T-cell (primary cell): ENCODE results near the gene CEP89. TPM values are rescaled to one million over a fixed set of nuclear protein-coding genes. Genes with fewer than 3 reads are reported as not detected.

Experiments
- ATAC-seq, 4 experiments: fragments of 200-7000 bp in 3 of 4; fragments of 150-1000 bp in 1 of 4; cut with Tn5 transposase; replicated peaks in 1 of 4; 1 replicate in 3 of 4; 2 replicates in 1 of 4; pipeline ENCODE4 v1.10.0; 2021; ENCODE audit warnings: moderate library complexity in 3 of 4, mild to moderate bottlenecking in 2 of 4, moderate number of reproducible peaks in 1 of 4
- CTCF ChIA-PET, 2 donors: fragments of 300-600 bp; sonication (Branson Sonifier 250); formaldehyde crosslinking; loops; one replicate each; lab custom pipeline; 2022; ENCODE audit warnings: antibody characterized with exemption in 2 of 2; lab: Charles Lee
- POLR2A ChIA-PET, 2 donors: fragments of 300-600 bp; sonication (Branson Sonifier 250); formaldehyde crosslinking; loops; one replicate each; lab custom pipeline; 2022; ENCODE audit warnings: antibody characterized with exemption in 2 of 2; lab: Charles Lee
- DNase-seq, 35 experiments: peaks; one replicate each; pipeline versions ENCODE4 v3.0.0 to v3.0.0-alpha.2; 2013 to 2023
- H3K27ac ChIP-seq: one replicate; pipeline ENCODE4 v1.5.1; 2013; ENCODE audit warnings: low read length
- H3K27me3 ChIP-seq, 2 experiments: replicated peaks in 1 of 2; 1 replicate in 1 of 2; 2 replicates in 1 of 2; pipeline versions ENCODE4 v1.6.1 to v1.7.0; 2013; ENCODE audit warnings: low read length in 1 of 2, mixed read lengths in 1 of 2; ENCODE audit not compliant: control insufficient read depth in 2 of 2, insufficient read depth in 2 of 2; ENCODE audit errors: extremely low read depth in 1 of 2
- H3K36me3 ChIP-seq, 2 donors: 1 replicate in 1 of 2; 2 replicates in 1 of 2; pipeline versions ENCODE4 v1.6.1 to v1.7.0; 2013; ENCODE audit warnings: low read length in 1 of 2; ENCODE audit not compliant: control insufficient read depth in 2 of 2, insufficient read depth in 1 of 2; ENCODE audit errors: extremely low read depth in 1 of 2
- H3K4me1 ChIP-seq, 2 experiments: 1 replicate in 1 of 2; 2 replicates in 1 of 2; pipeline versions ENCODE4 v1.6.1 to v1.7.0; 2013; ENCODE audit warnings: low read length in 2 of 2, mixed read lengths in 1 of 2; ENCODE audit not compliant: insufficient read depth in 2 of 2, control insufficient read depth in 1 of 2; ENCODE audit errors: extremely low read depth in 1 of 2
- H3K4me3 ChIP-seq, 2 donors: 1 replicate in 1 of 2; 2 replicates in 1 of 2; pipeline versions ENCODE4 v1.5.1 to v1.7.0; 2013; ENCODE audit warnings: mild to moderate bottlenecking in 2 of 2, low read length in 1 of 2, moderate library complexity in 1 of 2; ENCODE audit not compliant: control insufficient read depth in 1 of 2; ENCODE audit errors: extremely low read depth in 1 of 2
- H3K9me3 ChIP-seq: 2 replicates; pipeline ENCODE4 v1.7.0; 2013
- H3K27ac Mint-ChIP-seq, 2 donors: one replicate each; pipeline ENCODE4 v1.8.0; 2020 to 2021; ENCODE audit warnings: mild to moderate bottlenecking in 2 of 2, mixed read lengths in 2 of 2
- H3K27me3 Mint-ChIP-seq, 2 donors: one replicate each; pipeline ENCODE4 v1.8.0; 2021 to 2022; ENCODE audit warnings: mixed read lengths in 2 of 2
- H3K36me3 Mint-ChIP-seq: one replicate; pipeline ENCODE4 v1.8.0; 2021; ENCODE audit warnings: mixed read lengths
- H3K4me1 Mint-ChIP-seq, 3 donors: one replicate each; pipeline ENCODE4 v1.8.0; 2020 to 2022; ENCODE audit warnings: mixed read lengths in 3 of 3, mild to moderate bottlenecking in 1 of 3
- H3K4me3 Mint-ChIP-seq, 3 donors: one replicate each; pipeline ENCODE4 v1.8.0; 2020 to 2022; ENCODE audit warnings: mild to moderate bottlenecking in 3 of 3, mixed read lengths in 3 of 3, moderate library complexity in 3 of 3
- H3K9me3 Mint-ChIP-seq, 3 donors: one replicate each; pipeline ENCODE4 v1.8.0; 2020 to 2022; ENCODE audit warnings: mixed read lengths in 3 of 3
- WGBS: methylation state at CpG from one replicate; pipeline ENCODE4 v1.1.5; 2013; ENCODE audit warnings: missing lambda C conversion rate; ENCODE audit not compliant: insufficient coverage; 5-methylcytosine and 5-hydroxymethylcytosine counted together
- total RNA-seq, 35 experiments: library from RNA in 6 of 35; stranded (reverse) in 6 of 35; fragments of 120-200 nt in 1 of 35; gene quantifications; one replicate each; pipeline versions ENCODE4 v1.2.1 to v1.2.4 and lab custom pipeline; 2013 to 2026

The CEP89 gene
- total RNA-seq, 5 donors from 2014 or later (not counting 1 experiment from before 2014, with no cell fraction given) = 8.1 to 19.9 (median 16.6) TPM

GRCh38 chr19:32896516-32897214 is 75.1 kb downstream of the CEP89 start:
- peaks cover 0 to 5% of the 10 kb centered on the region in 2 donors for H3K36me3 ChIP-seq
- CTCF ChIA-PET = no interaction called here

GRCh38 chr19:32895384-32895783 is 76.4 kb downstream of the CEP89 start:
- no peak overlapping the region for H3K27ac Mint-ChIP-seq

More at GRCh38 chr19:32896516-32897214, 75.1 kb downstream of the CEP89 start:
- Histone ChIP-seq H3K4me1 (no peaks in the 10 kb centered on the region), H3K27me3 (no peaks in the 10 kb centered on the region), H3K4me3 (no peak overlapping the region), H3K9me3 (peaks cover 2% of the 10 kb centered on the region), H3K27ac (no peak overlapping the region)
- no peak overlapping the region for H3K27ac Mint-ChIP-seq
- H3K27me3 Mint-ChIP-seq = no peaks in the 10 kb centered on the region
- no peak overlapping the region for H3K4me3 Mint-ChIP-seq
- DNase-seq (no peak), ATAC-seq (no peak)
- POLR2A ChIA-PET = no interaction called here
- H3K9me3 Mint-ChIP-seq = peaks cover 5 to 23% (median 17%) of the 10 kb centered on the region in 3 donors
- WGBS = no CpG with 5 or more reads among the region's 1 CpG
- peaks cover 0 to 9% (median 3%) of the 10 kb centered on the region in 3 donors for H3K4me1 Mint-ChIP-seq
- H3K36me3 Mint-ChIP-seq = peaks cover 67% of the 10 kb centered on the region

GRCh38 chr19:32891609-32892008 is 80.1 kb downstream of the CEP89 start:
- POLR2A ChIA-PET = no interaction called here

More at GRCh38 chr19:32895384-32895783, 76.4 kb downstream of the CEP89 start:
- H3K4me3 ChIP-seq = no peak overlapping the region
- peaks cover 69% of the 10 kb centered on the region for H3K36me3 Mint-ChIP-seq
- peaks cover 11 to 28% (median 21%) of the 10 kb centered on the region in 3 donors for H3K9me3 Mint-ChIP-seq
- no peaks in the 10 kb centered on the region for H3K4me1 ChIP-seq
- H3K27me3 Mint-ChIP-seq = no peaks in the 10 kb centered on the region
- H3K27ac ChIP-seq = no peak overlapping the region
- no peaks in the 10 kb centered on the region for H3K27me3 ChIP-seq
- ATAC-seq (no peak), DNase-seq (no peak)
- ChIA-PET CTCF (no interaction called here), POLR2A (no interaction called here)
- H3K4me1 Mint-ChIP-seq = peaks cover 0 to 9% (median 3%) of the 10 kb centered on the region in 3 donors
- H3K9me3 ChIP-seq = peaks cover 2% of the 10 kb centered on the region
- WGBS = no CpG with 5 or more reads among the region's 3 CpGs
- no peak overlapping the region for H3K4me3 Mint-ChIP-seq
- peaks cover 0 to 5% of the 10 kb centered on the region in 2 donors for H3K36me3 ChIP-seq

GRCh38 chr19:32890841-32891240 is 80.9 kb downstream of the CEP89 start:
- no peaks in the 10 kb centered on the region for H3K27me3 ChIP-seq
- H3K36me3 Mint-ChIP-seq = peaks cover 64% of the 10 kb centered on the region
- H3K9me3 ChIP-seq = peaks cover 2% of the 10 kb centered on the region
- no peaks in the 10 kb centered on the region for H3K4me1 Mint-ChIP-seq
- ATAC-seq (no peak), DNase-seq (no peak)
- no peak overlapping the region for H3K27ac ChIP-seq
- H3K4me3 Mint-ChIP-seq = no peak overlapping the region
- POLR2A ChIA-PET = no interaction called here
- CTCF ChIA-PET = no interaction called here
- peaks cover 0 to 3% of the 10 kb centered on the region in 2 donors for H3K36me3 ChIP-seq
- H3K27ac Mint-ChIP-seq = no peak overlapping the region
- WGBS = 96% methylated on average over 8 of the region's 10 CpGs
- peaks cover 11 to 28% (median 21%) of the 10 kb centered on the region in 3 donors for H3K9me3 Mint-ChIP-seq
- no peaks in the 10 kb centered on the region for H3K27me3 Mint-ChIP-seq
- no peak overlapping the region for H3K4me3 ChIP-seq
- H3K4me1 ChIP-seq = no peaks in the 10 kb centered on the region

More at GRCh38 chr19:32891609-32892008, 80.1 kb downstream of the CEP89 start:
- ATAC-seq (no peak), DNase-seq (no peak)
- Mint-ChIP-seq H3K4me1 (peaks cover 0 to 2% (median under 1%) of the 10 kb centered on the region in 3 donors), H3K36me3 (peaks cover 63% of the 10 kb centered on the region), H3K4me3 (no peak overlapping the region), H3K27ac (no peak overlapping the region), H3K9me3 (peaks cover 11 to 28% (median 21%) of the 10 kb centered on the region in 3 donors), H3K27me3 (no peaks in the 10 kb centered on the region)
- H3K9me3 ChIP-seq = peaks cover 2% of the 10 kb centered on the region
- CTCF ChIA-PET = interaction anchor here in 1 of 2 donors (0.8 kb wide), 1 partner anchor 517 kb away, joined by 3 read pairs; no protein-coding TSS in a partner anchor
- no peak overlapping the region for H3K27ac ChIP-seq
- no peak overlapping the region for H3K4me3 ChIP-seq
- H3K4me1 ChIP-seq = no peaks in the 10 kb centered on the region
- no peaks in the 10 kb centered on the region for H3K27me3 ChIP-seq
- peaks cover 0 to 3% of the 10 kb centered on the region in 2 donors for H3K36me3 ChIP-seq
- WGBS = no CpG with 5 or more reads among the region's 2 CpGs

- Mint-ChIP-seq H3K4me3 (no peak overlapping the region), H3K27ac (no peak overlapping the region), H3K27me3 (no peaks in the 10 kb centered on the region), H3K4me1 (no peaks in the 10 kb centered on the region), H3K36me3 (peaks cover 64% of the 10 kb centered on the region), H3K9me3 (peaks cover 11 to 28% (median 21%) of the 10 kb centered on the region in 3 donors)
- H3K27ac ChIP-seq = no peak overlapping the region
- H3K36me3 ChIP-seq = peaks cover 0 to 3% of the 10 kb centered on the region in 2 donors
- H3K9me3 ChIP-seq = peaks cover 2% of the 10 kb centered on the region
- no peak for DNase-seq
- CTCF ChIA-PET = no interaction called here
- 97% methylated on average over 6 of the region's 13 CpGs for WGBS
- no peak overlapping the region for H3K4me3 ChIP-seq
- POLR2A ChIA-PET = no interaction called here
- ATAC-seq = no peak
- no peaks in the 10 kb centered on the region for H3K27me3 ChIP-seq
- H3K4me1 ChIP-seq = no peaks in the 10 kb centered on the region
These were observed 81.4 kb downstream of the CEP89 start for GRCh38 chr19:32890326-32890725.

- ChIA-PET CTCF (no interaction called here), POLR2A (no interaction called here)
- Mint-ChIP-seq H3K4me1 (no peaks in the 10 kb centered on the region), H3K27ac (no peak overlapping the region), H3K4me3 (no peak overlapping the region), H3K27me3 (no peaks in the 10 kb centered on the region), H3K9me3 (peaks cover 11 to 27% (median 21%) of the 10 kb centered on the region in 3 donors), H3K36me3 (peaks cover 58% of the 10 kb centered on the region)
- Histone ChIP-seq H3K36me3 (peaks cover 0 to 3% of the 10 kb centered on the region in 2 donors), H3K9me3 (peaks cover 2% of the 10 kb centered on the region), H3K27me3 (no peaks in the 10 kb centered on the region), H3K4me3 (no peak overlapping the region), H3K4me1 (no peaks in the 10 kb centered on the region), H3K27ac (no peak overlapping the region)
- WGBS = 91% methylated on average over 7 of the region's 11 CpGs
- ATAC-seq (no peak), DNase-seq (no peak)
These were observed 82.4 kb downstream of the CEP89 start for GRCh38 chr19:32889137-32889934.
